ENCODE results near the gene CRYL1.

CRYL1 gene, protein sequence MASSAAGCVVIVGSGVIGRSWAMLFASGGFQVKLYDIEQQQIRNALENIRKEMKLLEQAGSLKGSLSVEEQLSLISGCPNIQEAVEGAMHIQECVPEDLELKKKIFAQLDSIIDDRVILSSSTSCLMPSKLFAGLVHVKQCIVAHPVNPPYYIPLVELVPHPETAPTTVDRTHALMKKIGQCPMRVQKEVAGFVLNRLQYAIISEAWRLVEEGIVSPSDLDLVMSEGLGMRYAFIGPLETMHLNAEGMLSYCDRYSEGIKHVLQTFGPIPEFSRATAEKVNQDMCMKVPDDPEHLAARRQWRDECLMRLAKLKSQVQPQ

DNA sequence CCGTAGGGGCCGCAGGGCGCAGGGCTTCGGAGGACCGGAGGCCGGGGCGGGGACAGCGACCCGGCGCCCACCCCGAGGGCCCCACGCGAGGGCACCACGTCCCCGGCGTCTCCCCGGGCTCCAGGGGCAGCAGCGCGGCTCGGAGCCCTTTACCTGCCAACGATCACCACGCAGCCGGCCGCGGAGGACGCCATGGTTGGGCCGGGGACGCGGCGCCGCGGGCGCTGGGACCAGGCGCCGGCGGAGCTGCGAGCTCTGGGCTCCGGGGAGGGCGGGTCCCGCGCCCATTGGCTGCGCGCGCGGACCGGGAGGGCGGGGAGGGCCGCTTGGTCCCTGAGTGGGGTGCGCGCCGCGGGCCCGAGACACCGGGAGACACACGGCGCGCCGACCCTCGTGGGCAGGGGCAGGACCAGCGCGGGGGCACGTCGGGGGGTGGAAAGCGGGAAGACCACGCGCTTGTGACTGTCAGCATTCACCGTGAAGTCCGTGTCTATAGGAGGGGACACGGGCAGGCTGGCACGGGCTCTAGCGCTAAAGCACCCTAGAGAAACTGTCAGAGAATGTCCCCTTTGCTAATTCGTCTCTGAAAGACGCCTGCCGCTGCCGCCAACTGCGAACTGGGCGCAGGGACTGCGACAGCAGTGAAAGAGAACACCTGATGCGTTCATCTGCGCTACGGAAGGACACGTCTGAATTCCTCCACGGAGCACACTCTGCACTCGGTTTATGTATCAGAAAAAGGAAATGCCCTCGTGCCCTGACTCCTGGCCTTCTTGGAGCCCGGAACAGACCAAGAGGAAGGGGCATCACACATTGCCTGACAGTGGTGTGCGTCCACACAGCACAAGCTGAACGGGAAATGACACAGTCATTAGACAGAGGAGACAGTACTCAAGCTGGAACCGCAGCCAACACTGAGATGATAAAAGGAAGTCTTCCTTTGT lies at the start of gene CRYL1:
TSS of gene CRYL1 (minus strand) at position 257 of the 944 bp plus-strand sequence. CDS start at position 194, 63 bp downstream.
- DNase-seq, result peak; percentile 48 to 72 (median 62)

DNA sequence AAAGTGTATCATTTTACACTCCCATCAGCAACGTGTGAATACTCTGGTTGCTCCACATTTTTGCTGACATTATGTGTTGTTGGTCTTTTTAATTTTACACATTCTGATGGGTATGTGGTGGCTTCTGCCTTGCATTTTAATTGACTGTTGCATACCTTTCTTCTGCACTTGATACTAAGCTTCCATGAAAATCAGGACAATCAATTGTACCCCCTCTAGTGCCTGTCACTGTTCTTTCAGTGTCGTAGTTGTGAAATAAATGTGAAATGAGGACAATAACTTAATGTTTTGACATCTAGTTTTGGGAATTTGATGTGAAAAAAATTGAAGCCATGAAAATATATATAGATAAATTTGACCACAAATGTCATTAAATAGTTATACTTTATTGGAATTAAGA lies 48.0 kb upstream of the CRYL1 start:
- no peak for DNase-seq

DNA sequence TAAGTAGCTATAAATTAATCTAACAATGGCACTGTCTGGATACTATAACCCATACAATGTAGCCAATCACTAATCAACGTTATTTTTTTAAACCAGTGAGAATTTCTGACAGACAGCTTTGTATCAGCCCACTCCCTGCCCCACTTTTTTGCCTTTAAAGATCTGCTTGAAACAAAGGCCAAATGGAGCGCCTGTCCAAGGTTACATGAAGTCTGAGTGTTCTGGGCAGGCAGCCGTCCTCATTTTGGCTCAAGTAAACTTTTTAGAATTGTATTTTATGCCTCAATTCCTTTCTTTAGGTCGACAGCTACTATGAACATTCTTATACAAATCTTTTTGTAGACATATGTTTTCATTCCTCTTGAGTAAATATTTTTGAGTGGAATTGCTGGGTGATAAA lies 47.5 kb upstream of the CRYL1 start:
- no peak for DNase-seq

DNA sequence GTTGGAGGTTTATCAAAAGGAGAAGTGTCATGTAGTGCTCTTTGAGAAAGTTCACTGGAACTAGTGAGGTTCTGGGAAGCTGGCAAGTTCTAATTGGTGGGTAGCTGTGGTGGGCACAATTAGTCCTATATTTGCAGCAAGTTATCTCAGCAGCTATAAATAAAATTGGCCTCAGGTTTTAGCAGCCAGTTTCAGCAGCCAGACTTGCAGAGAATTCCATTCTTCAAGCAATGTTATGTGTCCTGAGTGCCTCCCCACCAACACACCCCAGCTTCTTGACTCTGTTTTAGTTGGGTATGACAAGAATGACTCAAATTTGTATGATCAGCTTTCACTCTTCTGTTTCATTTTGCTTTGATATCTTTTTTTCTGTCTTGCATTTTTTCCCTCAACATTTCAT lies 46.0 kb upstream of the CRYL1 start:
- no peak for DNase-seq

DNA sequence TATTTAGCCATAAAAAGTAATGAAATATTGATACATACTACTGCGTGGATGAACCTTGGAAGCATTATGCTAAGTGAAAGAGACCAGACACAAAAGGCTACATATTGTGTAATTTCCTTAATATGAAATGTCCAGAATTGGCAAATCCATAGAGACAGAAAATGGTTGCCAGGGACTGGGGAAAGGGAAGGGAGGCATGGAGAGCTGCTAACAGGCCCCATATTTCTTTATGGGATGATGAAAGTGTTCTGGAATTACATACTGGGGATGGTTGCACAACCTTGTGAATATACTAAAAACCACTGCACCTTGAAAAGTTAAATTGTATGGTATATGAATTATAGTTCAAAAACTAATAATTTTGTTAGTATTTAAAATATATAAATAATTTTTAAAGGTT lies 44.9 kb upstream of the CRYL1 start:
- DNase-seq, result no peak

DNA sequence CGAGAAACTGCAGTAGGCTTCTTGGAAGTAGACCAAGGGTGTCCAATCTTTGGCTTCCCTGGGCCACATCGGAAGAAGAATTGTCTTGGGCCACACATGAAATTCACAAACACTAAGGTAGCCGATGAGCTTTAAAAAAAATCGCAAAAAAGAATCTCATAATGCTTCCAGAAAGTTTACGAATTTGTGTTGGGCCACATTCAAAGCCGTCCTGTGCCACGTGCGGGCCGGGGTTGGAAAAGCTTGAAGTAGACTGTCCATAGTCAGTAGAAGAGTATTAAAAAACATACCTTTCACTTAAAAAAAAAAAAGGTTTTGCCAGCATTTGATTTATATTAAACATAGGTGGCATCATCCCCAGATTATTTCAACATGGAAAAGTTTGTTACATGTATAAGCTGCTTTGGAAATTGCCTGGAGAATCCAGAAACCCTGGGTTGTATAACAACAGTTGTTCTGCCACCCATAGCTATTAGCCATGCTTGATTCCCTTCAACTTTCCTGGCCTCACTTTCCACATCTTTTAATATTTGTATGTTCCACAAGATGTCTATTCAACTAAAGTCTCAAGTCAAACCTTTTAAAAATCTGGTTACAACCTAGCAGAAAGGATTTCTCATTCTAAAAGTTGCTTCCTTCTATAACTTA lies 42.3 kb upstream of the CRYL1 start:
- no peak for DNase-seq

DNA sequence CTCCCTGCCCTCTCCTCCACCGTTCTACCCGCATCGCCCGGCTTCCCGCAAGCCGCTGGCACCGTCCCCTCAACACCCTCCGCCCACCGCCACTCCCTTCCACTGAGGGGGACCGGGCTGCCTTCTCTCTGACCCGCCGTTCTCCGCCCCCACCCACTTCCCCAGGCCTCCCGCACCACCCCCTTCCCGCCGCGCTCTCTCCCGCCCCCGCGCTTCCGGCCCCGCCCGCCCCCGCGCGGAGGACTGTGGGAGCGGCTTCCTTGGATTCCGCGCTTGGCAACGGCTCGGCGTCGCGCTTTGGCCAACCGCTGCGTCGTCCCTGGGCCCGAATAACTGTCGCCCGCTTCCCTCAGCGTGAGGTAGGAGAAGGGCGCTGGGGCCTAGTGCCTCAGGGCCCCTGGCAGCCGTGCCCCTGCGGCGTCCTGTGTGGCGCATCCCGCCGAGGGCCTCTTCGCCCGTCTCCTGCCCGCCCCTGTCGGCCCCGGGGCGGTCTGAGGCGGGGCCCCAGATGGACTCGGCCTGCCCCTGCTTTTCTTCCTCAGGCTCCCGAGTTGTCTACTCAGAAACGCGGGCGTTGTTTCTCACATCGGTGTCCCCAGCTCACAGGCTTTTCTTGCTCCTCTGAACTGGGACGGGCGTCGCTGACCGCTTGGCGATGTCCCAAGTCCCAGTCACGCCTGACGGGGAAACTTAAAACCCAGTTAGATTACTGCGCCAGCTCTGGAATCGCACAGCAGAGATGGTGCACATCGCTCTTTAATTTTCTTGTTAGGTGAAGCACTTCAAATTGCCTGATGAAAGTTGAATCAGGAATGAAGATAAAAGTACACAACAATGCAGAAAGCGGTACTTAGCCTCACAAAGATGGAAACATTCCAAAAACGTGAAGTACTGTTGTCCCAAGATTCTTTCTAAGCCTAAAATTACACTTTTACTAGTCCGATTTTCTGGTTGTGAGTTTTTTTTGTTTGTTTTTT lies 41.5 kb upstream of the CRYL1 start, which contains the start of gene IFT88:
TSS of gene IFT88 (plus strand) at position 260 of the 977 bp plus-strand sequence. CDS start 7,229 bp downstream, outside the sequence.
- DNase-seq, result peak; percentile 66 to 83 (median 76)

DNA sequence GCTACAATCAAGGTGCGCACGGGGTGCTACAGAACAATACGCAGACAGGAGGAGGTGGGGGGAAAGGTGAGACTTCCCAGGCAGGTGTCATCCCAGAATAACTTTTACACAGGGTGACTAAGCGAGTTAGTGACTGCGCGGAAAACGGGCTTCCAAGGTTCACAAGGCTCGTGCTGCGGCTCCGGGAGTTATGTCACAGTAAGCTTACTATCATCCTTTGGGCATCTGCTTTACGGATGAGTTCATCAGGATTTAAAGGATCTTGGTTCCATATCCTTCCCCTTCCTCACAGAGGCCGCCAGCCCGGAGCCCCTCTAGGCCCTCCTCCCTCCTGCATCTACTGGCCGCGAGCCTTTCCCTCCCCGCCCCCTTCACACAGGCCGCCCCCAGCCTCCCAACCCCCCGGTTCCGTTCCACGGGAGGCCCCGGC lies 40.8 kb upstream of the CRYL1 start:
- peak in 2 of 6 experiments; percentile 47 to 52 for DNase-seq

DNA sequence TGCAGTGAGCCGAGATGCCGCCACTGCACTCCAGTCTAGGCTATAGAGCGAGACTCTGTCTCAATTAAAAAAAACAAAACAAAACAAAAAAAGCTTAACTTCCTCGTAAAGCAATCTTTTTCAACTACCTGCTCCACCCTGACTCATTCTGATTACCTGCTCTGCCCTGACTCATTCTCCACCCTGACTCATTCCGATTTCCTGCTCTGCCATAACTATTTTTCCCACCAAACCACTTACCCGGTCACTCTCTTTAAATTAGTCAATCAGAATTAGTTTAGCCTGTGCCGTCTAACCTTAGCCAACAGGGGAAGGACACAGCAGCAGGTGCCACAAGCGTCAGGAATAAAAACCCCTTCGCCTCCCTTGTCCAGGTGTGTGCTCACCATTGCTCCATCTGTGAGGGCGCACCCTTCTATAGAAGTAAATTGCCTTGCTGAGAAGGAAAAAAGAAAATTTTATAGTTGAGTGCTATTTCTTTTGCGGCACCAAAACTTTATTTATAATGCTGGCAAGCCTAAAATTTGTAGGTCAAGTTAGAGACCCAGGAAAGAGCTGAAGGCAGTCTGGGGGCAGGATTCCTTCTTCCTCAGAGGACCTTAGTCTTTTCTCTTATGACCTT lies 39.6 kb upstream of the CRYL1 start:
- no peak for DNase-seq

DNA sequence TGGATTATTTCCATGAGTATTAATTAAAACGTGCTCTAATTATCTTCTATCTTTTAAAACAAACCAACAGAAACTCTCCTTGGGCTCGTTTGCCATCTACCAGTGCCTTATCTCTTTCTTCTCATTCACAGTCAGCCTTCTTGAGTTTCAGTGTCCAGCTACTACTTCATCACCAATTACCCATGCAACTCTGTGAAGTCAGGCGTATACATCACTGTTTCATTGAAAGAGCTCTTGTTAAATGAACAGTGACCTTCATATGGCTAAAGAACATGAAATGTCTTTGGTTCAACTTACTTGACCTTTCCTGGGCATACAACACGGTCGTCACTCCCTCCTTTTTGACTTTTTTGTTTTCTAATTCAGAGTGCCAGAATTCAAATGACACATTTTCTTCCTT lies 36.1 kb upstream of the CRYL1 start:
- no peak for DNase-seq

DNA sequence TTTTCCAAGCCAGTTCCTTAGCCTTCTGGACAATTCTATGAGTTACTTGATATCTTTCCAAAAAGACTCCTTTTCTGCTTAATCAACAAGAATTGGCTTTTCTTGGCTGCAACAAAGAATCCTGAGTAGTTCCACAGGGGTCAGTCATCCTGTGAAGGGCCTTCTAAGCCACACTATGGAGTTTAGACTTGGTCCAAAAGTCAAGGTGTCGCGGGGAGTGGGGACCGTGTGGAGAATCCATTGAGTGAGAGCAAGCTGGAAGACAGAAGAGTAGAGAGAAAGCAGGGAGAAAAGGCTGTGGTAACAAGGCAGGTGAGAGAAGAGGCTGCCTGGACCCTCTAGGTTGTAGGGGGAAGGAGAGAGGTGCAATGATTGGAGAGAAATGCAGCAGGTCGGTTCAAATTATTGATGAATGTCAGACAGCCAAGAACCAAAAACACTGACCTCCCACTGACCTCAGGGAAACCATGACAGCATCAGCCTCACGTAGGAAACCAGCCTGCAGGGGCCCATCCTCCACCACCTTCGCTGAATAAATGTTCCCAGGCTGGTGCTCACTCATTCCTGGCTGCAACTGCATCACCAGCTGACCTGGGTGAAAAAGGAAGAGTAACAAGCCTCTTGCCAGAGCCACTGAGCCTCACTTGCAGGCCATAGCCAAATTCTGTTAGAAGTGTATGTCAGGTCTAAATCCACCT lies 34.2 kb upstream of the CRYL1 start:
- no peak for DNase-seq

DNA sequence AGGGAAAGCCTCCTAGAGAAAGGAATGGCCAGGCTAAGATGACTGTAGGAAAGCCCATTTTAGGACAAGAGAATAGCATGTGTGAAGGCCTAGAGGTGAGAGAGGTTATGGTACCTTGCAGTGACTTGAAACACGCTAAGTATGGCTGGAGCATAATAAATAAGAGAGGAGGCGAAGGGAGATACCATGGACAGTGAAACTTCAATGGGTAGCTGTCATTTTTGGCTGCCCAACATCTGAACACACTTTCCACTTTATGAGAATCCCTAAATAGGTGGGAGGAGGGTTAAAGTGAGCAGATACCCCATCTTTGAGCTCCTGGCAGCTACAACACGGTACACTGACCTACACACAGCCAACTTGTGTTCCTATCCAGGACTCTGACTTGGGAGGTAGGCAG lies 33.3 kb upstream of the CRYL1 start:
- no peak for DNase-seq

DNA sequence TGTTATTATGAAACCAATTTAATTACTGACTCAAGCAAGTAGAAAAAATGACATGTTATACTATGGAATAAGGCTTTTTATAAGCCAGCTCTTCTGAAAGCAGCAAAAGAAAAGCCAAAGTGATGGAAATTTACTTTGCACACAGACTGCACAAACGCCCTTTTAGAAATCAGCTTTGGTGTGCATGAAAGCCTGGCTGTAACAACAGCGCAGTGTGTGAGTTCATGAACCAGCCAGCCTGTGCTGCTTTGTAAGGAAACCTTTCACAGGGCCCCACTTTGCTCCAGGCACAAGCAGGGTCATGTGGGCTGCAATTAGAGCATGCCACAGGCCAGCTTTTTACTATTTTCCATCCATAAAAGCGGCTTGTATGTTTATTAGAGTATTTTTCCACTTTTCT lies 27.7 kb upstream of the CRYL1 start:
- DNase-seq, result no peak

DNA sequence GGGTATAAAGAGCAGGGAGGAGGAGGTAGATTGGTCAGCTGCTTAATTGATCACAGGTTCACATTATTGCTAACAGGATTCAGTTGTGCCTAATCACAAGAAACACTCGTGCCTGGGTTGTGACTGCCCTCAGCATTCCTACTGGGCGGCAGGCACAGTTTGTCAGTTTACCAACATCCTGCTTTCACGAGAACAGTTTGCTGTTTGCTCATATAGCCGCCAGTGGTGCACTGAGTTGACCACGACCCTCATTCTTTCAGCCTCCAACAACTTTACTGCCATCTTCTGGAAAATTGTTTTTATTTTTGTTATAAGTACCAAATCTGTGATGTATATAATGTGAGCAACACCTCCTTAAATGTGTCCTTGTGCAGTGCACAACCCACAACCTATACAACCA lies 25.1 kb upstream of the CRYL1 start:
- no peak for DNase-seq

DNA sequence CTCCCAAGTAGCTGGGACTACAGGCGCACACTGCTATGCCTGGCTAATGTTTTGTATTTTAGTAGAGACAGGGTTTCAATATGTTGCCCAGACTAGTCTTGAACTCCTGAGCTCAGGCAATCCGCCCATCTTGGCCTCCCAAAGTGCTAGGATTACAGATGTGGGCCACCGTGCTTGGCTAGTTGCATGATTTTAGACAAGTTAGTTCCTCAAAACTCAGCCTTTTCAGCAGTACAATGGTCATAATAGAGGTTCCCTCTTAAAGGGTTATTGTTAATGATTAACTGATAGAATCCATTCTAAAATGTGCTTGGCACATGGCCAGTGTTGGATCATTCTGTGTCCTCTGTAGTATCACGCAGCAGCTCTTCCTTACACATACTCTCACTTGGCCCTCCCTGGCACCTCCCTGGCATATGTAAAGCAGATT lies 21.8 kb upstream of the CRYL1 start:
- DNase-seq, result no peak

DNA sequence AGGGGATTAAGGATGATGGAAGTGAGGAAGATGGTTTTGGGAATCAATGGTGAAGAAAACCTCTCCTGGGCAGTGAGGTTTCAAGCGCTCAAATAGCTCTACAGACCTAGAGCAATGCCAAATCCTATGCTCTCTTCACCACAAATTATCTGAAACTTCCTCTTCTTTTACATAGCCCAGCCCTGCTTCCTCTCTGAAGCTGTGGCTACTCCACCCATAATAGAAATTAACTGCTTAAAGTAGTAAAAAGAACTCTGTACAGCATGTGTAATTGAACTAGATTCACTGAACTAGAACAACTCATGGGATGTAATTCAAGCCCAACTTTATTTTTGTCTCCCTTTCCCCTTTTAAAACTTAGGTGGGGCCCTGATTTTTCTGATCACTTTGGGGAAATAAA lies 20.9 kb upstream of the CRYL1 start:
- no peak for DNase-seq

DNA sequence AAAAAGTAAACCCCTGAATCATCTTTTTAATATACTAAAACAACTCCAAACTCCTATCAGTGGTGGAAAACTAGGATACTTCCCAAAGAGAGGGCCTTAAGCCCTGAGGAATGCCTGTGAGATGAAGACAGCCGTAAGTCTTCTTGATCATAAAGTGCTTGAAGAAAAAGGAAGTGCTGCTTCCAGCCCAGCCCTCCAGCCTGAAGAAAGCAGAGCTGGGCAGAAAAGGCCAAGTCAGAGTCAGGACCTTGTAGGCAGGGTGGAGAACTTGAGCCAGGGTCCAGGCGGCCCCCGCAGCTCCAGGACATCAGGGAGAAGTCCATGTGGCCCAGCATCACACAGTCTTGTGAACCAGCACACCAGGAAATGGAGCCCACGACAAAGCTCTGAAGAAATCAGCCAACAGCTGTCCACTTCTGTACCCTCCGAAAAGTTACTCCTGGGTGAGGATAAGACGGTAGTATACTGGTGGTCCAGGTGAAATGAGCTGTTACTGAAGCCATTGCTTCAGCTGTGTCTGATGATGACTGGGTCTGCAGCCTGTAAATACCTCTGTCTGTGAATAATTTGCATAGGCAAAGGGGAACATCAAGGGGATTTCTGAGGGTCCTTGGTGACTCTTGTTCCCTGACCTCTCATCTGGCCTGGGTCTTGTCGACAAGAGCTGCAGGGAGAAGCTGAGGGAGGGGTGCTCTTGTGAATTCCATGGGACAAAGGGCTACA lies 18.7 kb upstream of the CRYL1 start:
- no peak for DNase-seq

DNA sequence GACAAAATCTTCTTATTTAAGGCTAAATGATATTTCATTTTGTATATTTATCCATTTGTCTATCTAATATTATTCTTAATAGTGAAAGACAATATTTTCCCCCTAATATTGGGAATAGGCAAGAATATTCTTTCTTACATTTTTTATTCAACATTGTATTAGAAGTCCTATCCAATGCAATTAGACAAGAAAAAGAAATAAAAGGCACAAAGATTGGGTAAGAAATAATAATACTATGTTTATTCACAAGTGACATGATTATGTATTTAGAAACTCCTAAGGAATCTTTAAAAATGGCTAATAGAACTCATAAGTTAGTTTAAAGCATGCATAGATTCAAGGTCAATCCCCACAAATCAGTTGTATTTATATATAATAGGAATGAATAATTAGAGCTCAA lies 11.3 kb upstream of the CRYL1 start:
- DNase-seq, result no peak

DNA sequence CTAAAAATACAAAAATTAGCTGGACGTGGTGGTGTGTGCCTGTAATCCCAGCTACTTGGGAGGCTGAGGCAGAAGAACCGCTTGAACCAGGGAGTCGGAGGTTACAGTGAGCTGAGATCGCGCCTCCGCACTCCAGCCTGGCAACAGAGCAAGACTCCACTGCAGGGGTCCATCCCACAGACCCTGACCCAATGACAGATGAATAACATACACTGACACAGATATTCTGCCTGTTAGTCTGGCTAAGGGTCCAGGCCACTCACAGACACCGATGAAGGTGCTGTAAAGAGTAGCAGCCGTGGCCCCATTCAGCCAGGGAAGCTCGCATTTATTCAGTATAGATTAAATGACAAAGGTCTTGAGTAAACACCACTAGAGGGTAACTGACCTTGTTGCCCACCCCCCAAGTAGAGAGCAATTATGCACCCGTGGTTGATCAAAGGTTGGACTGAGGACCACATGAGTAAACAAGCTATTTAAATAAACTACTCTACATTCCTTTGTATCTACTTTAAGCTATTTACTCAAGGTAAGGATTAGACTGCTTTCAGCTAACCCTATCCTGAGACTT lies 8.5 kb upstream of the CRYL1 start:
- DNase-seq, result no peak

DNA sequence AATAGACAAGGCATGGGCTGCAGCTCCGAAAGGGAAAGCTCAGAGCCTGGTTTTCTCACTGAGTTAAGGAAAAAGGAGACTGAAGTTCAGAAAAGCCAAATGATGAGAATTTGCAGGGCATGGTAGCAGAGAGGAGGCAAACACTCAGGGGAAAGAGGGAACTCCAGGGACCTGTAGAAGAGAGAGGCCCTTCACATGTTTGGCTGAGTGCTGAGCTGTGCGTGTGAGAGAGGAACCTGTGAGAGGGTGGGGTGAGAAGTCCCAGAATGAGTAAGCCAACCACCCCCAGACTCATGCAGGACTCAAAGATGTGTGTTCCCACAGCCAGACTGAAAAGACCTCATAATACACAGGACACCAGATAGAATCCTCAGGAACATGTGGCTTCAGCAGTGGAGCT lies 2.8 kb upstream of the CRYL1 start:
- DNase-seq, result no peak
